NB4 (cell line): Measurements from ENCODE around the gene LEKR1.
"Not testable (repeated sequence)": the region's sequence is repeated elsewhere in the genome, so short reads cannot be mapped to it uniquely, and the experiment has no call there.

Experiments used
- DNase-seq: peaks from one replicate; pipeline ENCODE4 v3.0.0; 2010; ENCODE audit warnings: low read depth
- H3K4me3 ChIP-seq: one replicate; pipeline ENCODE4 v1.5.1; 2011; ENCODE audit warnings: mild to moderate bottlenecking, low read depth, low read length, moderate library complexity
- CTCF ChIP-seq: IDR thresholded peaks from one replicate; pipeline ENCODE4 v1.5.1; 2012; ENCODE audit warnings: low read depth, low read length
- MAX ChIP-seq: IDR thresholded peaks from 2 replicates; pipeline ENCODE4 v1.6.1; 2011; ENCODE audit warnings: low read depth, low read length
- MYC ChIP-seq: IDR thresholded peaks from 2 replicates; pipeline ENCODE4 v1.6.1; 2011; ENCODE audit warnings: low read depth, low read length
- POLR2A ChIP-seq: IDR thresholded peaks from 2 replicates; pipeline ENCODE4 v1.6.1; 2011; ENCODE audit warnings: mild to moderate bottlenecking; ENCODE audit not compliant: insufficient read length; ENCODE audit errors: extremely low read depth

LEKR1 gene

GRCh38 chr3:156792945-156793344 is 33.2 kb upstream of the LEKR1 start:
- H3K4me3 ChIP-seq = no peak overlapping the region
- DNase-seq = peak; percentile 70
- TF ChIP-seq CTCF = no peak
- TF ChIP-seq MAX = no peak
- TF ChIP-seq MYC = no peak
- no peak for TF ChIP-seq POLR2A

- DNase-seq = no peak
- TF ChIP-seq CTCF (no peak), POLR2A (no peak)
- no peak overlapping the region for H3K4me3 ChIP-seq
Observed at GRCh38 chr3:156793400-156793799, 32.8 kb upstream of the LEKR1 start.

GRCh38 chr3:156793851-156794250 is 32.3 kb upstream of the LEKR1 start:
- no peak for DNase-seq

GRCh38 chr3:156795890-156796481 is 30.2 kb upstream of the LEKR1 start:
- TF ChIP-seq POLR2A (no peak), MAX (no peak), MYC (no peak), CTCF (no peak)
- no peak overlapping the region for H3K4me3 ChIP-seq
- DNase-seq = no peak

More at GRCh38 chr3:156793851-156794250, 32.3 kb upstream of the LEKR1 start:
- TF ChIP-seq CTCF (no peak), MYC (no peak), MAX (no peak), POLR2A (no peak)
- H3K4me3 ChIP-seq = no peak overlapping the region

- H3K4me3 ChIP-seq = no peak overlapping the region
- TF ChIP-seq POLR2A = no peak
- no peak for TF ChIP-seq MYC
- no peak for TF ChIP-seq MAX
- no peak for TF ChIP-seq CTCF
- no peak for DNase-seq
Observed at GRCh38 chr3:156797368-156797767, 28.8 kb upstream of the LEKR1 start.

- not testable (repeated sequence) for DNase-seq
Observed at GRCh38 chr3:156800287-156800686, 25.9 kb upstream of the LEKR1 start.

More at GRCh38 chr3:156800287-156800686, 25.9 kb upstream of the LEKR1 start:
- not testable (repeated sequence) for H3K4me3 ChIP-seq
